Upper lobe of right lung (tissue), 1 donor: Measurements from ENCODE around the gene SEL1L3. TPM values are rescaled to one million over a fixed set of nuclear protein-coding genes. Genes with fewer than 3 reads are reported as not detected.

Experiments used
- ATAC-seq: fragments of 200-7000 bp; cut with Tn5 transposase; one replicate; pipeline ENCODE4 v1.9.1; 2020; ENCODE audit warnings: mild to moderate bottlenecking, moderate library complexity
- DNase-seq: peaks from one replicate; pipeline ENCODE4 v3.0.0-alpha.2; 2020
- H3K27ac ChIP-seq: fragments of 200-600 bp; one replicate; pipeline ENCODE4 v1.8.0; 2022
- H3K27me3 ChIP-seq: fragments of 200-600 bp; one replicate; pipeline ENCODE4 v1.8.0; 2022; ENCODE audit warnings: mild to moderate bottlenecking
- H3K36me3 ChIP-seq: fragments of 200-600 bp; one replicate; pipeline ENCODE4 v1.8.0; 2022
- H3K4me1 ChIP-seq: fragments of 200-600 bp; one replicate; pipeline ENCODE4 v1.8.0; 2022
- H3K4me3 ChIP-seq: fragments of 200-600 bp; one replicate; pipeline ENCODE4 v1.8.0; 2022; ENCODE audit warnings: mild to moderate bottlenecking
- H3K9me3 ChIP-seq: fragments of 200-600 bp; one replicate; pipeline ENCODE4 v1.8.0; 2022
- intact Hi-C: fragments of 100-400 bp; cut with DNase I; formaldehyde crosslinking; loops from one replicate; pipeline ENCODE4 v1.11.0; 2022
- total RNA-seq: library from RNA; stranded (reverse); fragmentation: NEBNext Ultra II Directional; extraction: Animal tissue kit (Norgen Biotek cat#: 25700); gene quantifications from one replicate; pipeline ENCODE4 v1.2.1, GENCODE V29; 2021
- TF ChIP-seq, protein P1 (sequence below): fragments of 200-600 bp; IDR thresholded peaks from one replicate; pipeline ENCODE4 v1.8.0; 2022; ENCODE audit warnings: antibody characterized with exemption
- donor health status: DM: no; HTN: yes; CAD: no; lungs with severe emphysema.

Gene SEL1L3
- total RNA-seq, 1 donor from 2014 or later = 69.2 TPM

DNA sequence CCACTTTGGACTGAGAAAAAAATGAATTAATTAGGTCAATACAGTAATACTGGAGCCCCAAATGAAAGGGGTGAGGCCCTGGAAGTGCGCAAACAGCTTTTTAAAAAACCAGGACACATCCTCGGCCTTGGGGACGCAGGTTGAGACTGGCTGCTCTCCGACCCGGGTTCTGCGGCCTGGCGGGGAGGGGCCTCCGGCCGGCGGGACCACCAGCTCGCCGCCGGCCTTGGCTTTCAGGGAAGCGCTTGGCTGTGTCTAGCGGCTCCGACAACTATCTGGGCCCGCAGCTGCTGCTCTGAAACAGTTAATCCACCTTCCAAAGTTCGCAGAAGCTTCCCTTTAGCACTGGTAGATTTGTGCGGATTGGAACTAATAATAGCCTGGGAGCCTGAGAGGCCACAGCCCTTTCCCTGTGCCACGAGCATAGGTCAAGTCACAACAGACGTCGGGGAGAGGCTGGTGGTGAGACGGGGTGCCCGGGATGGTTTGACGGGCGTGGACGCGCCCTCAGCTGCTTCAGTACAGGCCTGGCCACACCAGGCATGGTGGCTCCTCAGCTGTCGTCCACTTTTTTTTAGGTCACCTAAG is 1.1 kb upstream of the SEL1L3 start:
- Histone ChIP-seq H3K9me3 (no peaks in the 10 kb centered on the region), H3K27ac (peak overlapping the region; percentile 72), H3K4me3 (peak overlapping the region; percentile 55), H3K27me3 (no peaks in the 10 kb centered on the region), H3K4me1 (peaks cover 31% of the 10 kb centered on the region), H3K36me3 (no peaks in the 10 kb centered on the region)
- DNase-seq (no peak), ATAC-seq (no peak)
- intact Hi-C loops = no loop called here
- TF ChIP-seq, protein P1, sequence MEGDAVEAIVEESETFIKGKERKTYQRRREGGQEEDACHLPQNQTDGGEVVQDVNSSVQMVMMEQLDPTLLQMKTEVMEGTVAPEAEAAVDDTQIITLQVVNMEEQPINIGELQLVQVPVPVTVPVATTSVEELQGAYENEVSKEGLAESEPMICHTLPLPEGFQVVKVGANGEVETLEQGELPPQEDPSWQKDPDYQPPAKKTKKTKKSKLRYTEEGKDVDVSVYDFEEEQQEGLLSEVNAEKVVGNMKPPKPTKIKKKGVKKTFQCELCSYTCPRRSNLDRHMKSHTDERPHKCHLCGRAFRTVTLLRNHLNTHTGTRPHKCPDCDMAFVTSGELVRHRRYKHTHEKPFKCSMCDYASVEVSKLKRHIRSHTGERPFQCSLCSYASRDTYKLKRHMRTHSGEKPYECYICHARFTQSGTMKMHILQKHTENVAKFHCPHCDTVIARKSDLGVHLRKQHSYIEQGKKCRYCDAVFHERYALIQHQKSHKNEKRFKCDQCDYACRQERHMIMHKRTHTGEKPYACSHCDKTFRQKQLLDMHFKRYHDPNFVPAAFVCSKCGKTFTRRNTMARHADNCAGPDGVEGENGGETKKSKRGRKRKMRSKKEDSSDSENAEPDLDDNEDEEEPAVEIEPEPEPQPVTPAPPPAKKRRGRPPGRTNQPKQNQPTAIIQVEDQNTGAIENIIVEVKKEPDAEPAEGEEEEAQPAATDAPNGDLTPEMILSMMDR = no peak

DNA sequence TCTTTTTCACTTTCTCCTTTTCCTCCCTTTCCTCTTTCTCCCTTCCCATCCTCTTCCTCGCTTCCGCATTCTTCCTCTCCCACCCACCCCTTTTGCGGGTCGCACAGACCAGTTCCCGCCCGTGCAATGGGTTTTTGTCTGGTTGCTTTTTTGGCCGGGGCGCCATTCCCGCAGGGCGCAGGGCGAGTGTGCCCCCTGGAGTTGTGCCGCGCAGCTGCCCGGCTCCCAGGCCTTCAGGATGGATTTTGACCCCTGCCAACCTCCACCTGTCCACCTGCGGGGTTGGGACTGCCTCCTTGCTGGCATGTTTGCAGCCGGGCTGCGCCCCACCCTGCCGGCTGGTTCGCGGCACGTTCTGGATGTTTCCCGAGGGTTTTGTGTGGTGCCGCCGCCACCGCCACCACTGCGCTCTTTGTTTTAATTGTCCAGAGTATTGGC is 578 bp upstream of the SEL1L3 start:
- H3K4me1 ChIP-seq = peaks cover 33% of the 10 kb centered on the region
- peak overlapping the region; percentile 55 for H3K4me3 ChIP-seq
- ATAC-seq (peak; percentile 65), DNase-seq (peak; percentile 81)
- TF ChIP-seq, protein P1 = peak; percentile 42
- intact Hi-C loops = no loop called here
- no peaks in the 10 kb centered on the region for H3K9me3 ChIP-seq
- H3K27me3 ChIP-seq = no peaks in the 10 kb centered on the region
- H3K36me3 ChIP-seq = no peaks in the 10 kb centered on the region
- H3K27ac ChIP-seq = peak overlapping the region; percentile 72

DNA sequence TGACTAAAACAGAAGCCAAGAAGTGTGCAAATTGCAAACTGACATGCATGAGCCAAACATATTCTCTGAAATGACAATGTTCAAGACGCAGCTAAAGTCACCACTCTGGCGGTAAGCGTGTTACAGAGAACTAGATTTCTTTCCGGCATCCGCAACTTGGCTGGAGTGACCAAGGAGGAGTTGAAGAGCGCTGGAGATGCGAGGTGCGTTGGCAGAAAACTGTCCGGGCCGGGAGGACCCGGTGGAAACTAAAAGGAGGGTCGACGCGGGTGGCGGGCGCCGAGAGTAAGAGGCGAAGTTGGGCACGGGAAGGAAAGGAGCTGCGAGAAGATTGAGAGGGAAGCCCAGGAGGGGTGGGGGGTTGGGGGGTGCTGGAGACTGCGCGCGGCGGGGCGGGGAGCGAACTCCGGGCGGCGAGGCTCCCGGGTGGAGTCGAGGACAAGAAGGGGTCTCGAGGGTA is 807 bp downstream of the SEL1L3 start:
- Histone ChIP-seq H3K9me3 (no peaks in the 10 kb centered on the region), H3K36me3 (no peaks in the 10 kb centered on the region), H3K4me1 (peaks cover 37% of the 10 kb centered on the region), H3K27ac (peak overlapping the region; percentile 86), H3K27me3 (no peaks in the 10 kb centered on the region), H3K4me3 (peak overlapping the region; percentile 85)
- ATAC-seq (peak; percentile 7), DNase-seq (no peak)
- intact Hi-C loops = no loop called here
- TF ChIP-seq, protein P1 = no peak

DNA sequence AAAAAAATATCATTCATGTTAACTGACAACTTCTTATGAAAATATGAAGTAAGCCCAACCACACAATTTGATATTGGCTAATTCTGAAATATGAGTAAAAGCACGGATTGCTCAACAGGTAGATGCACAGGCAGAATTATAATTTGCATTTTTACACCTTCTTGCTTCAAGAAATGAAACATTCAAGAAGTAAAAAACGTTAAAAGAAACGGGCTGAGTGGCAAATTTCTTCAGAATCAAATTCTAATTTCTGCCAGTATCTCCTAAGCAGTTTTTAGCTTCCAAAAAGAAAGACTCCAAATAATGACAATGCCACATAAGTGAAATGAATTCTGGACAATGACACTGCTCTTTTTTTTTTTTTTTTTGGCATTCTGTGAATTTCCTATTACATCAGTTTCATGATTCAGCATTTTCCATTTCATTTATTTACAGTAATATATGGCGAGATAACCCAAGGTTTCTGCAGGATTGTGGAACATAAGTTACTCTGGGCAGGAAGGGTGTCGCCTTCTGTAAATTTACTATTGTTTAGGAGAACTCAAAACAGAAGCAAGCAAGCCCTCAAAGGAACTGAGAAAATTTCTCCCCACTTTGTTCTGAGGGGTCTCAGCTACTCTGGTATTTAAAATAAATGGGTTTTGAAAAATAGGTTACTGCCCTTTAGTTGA is 1.4 kb downstream of the SEL1L3 start:
- Histone ChIP-seq H3K9me3 (no peaks in the 10 kb centered on the region), H3K27me3 (no peaks in the 10 kb centered on the region), H3K4me3 (peak overlapping the region; percentile 85), H3K36me3 (no peaks in the 10 kb centered on the region), H3K4me1 (peaks cover 42% of the 10 kb centered on the region), H3K27ac (peak overlapping the region; percentile 86)
- TF ChIP-seq, protein P1 = no peak
- intact Hi-C loops = no loop called here
- ATAC-seq (no peak), DNase-seq (no peak)

DNA sequence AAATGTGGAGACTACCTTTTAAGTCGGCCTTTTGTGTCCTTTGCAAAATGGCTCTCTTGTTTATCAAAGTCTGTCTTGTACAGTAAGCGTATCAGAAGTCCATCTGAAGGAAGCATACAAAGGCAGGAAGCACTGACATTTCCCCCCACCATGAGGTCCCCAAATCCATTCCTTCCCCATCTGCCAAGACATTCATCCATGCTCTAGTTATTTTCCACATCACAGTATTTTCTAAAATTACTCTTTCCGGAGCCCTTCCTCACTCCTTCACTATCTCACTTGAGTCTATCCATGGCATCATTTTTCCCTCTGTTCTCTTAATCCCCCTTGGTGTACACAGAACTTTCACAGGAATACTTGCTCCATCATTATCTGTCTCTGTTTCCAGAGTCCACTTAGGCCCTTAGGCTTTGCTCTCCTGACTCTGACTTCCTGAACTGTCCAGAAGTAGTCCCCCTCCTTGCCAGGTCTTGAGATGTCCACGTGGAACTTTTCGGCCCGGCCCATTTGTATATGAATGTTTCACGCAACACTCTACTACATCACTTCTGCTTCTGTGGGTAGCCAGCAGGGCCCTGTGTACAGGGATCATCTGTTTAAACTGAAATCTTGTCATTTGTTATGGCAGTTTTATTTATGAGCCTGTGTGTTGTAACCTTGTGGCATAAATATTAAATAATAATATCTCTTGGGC is 2.1 kb downstream of the SEL1L3 start:
- H3K9me3 ChIP-seq = no peaks in the 10 kb centered on the region
- peak overlapping the region; percentile 86 for H3K27ac ChIP-seq
- intact Hi-C loops = no loop called here
- no peaks in the 10 kb centered on the region for H3K27me3 ChIP-seq
- no peak overlapping the region for H3K4me3 ChIP-seq
- TF ChIP-seq, protein P1 = no peak
- H3K4me1 ChIP-seq = peaks cover 46% of the 10 kb centered on the region
- DNase-seq (peak; percentile 70), ATAC-seq (peak; percentile 54)
- no peaks in the 10 kb centered on the region for H3K36me3 ChIP-seq
